Measurements from ENCODE around the gene RCOR2. TPM values are rescaled to one million over a fixed set of nuclear protein-coding genes. Genes with fewer than 3 reads are reported as not detected.

RCOR2 gene
- total and polyA plus RNA-seq, 8 donors, result 0.35 to 1.6 (median 0.92) TPM; not detected in 3

- H3K4me3 ChIP-seq, result no peak overlapping the region
- 26 to 62% (median 36%) methylated on average over 5 of the region's 5 CpGs for WGBS, 5 donors
- no peaks in the 10 kb centered on the region for H3K27me3 ChIP-seq
- peaks cover 70 to 97% (median 82%) of the 10 kb centered on the region in 4 donors for H3K4me1 ChIP-seq
- peaks cover 0 to 5% (median 3%) of the 10 kb centered on the region in 4 donors for H3K36me3 ChIP-seq
- no peak for DNase-seq
- intact Hi-C loops (cut with DNase I; ENCODE audit: low total_unique reads), result no loop called here
- peak overlapping the region; percentile 39 to 82 (median 69) for H3K27ac ChIP-seq
- H3K9me3 ChIP-seq, result no peaks in the 10 kb centered on the region
- TF ChIP-seq POLR2A (IDR thresholded peaks at IDR 0.05) (no peak), EP300 (IDR thresholded peaks at IDR 0.05) (no peak)
Measured at GRCh38 chr11:63872800-63873197, 44.2 kb downstream of the RCOR2 start.

DNA sequence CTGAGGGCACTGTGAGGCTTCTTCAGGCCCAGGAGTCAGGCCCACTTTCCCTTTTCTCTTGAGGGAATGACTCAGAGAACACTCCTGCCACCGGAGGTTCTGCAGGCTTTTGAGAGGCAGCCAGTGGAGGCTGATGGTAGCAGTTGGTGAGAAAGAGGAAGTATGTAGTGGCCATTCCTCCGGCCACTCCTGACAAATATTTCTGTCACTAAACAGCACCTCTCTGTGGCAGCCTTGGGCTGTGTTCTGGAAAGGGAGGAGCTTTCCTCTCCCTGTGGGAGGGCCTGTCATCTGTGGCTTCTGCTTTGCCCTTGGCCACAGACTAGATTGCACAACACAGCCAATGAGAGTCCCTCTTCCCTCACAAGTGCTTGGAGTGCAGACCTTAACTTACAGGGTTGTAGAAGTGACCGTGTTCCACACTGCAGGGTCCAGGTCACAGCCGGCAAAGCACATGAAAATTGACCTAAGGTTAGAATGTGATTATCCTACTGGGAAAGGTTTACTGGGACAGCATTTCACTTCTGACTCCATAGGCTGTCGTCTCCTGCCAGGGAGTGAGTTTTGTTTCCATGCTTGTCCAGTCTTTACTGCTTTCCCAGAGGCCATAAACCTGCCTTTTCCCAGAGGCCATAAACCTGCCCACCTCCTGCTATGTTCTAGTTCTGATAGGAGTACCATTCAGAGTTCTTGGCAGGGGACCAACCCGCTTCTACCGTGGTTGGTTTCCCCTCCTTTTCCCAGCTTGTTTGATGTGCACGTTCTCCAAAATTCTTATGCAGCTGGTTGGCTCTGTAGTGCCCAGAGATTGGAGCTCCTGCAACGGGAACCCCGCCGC, 44.8 kb downstream of the RCOR2 start:
- no peak overlapping the region for H3K4me3 ChIP-seq
- 7 to 21% (median 12%) methylated on average over 10 to 11 of the region's 11 CpGs for WGBS, 5 donors

GRCh38 chr11:63870351-63871140, 46.4 kb downstream of the RCOR2 start:
- H3K36me3 ChIP-seq, result peaks cover 0 to 2% (median under 1%) of the 10 kb centered on the region in 4 donors
- peak overlapping the region in 4 of 5 donors; percentile 38 to 69 (median 54) for H3K27ac ChIP-seq
- intact Hi-C loops (cut with DNase I; ENCODE audit: low total_unique reads), result no loop called here
- no peak for DNase-seq
- peaks cover 90 to 100% (median 98%) of the 10 kb centered on the region in 4 donors for H3K4me1 ChIP-seq
- no peak overlapping the region for H3K4me3 ChIP-seq
- TF ChIP-seq EP300 (IDR thresholded peaks at IDR 0.05), result no peak
- TF ChIP-seq CTCF (IDR thresholded peaks at IDR 0.05), result no peak
- TF ChIP-seq POLR2A (IDR thresholded peaks at IDR 0.05), result no peak
- TF ChIP-seq POLR2AphosphoS5 (IDR thresholded peaks at IDR 0.05), result no peak
- WGBS, 5 donors, result 45 to 52% (median 48%) methylated on average over 14 of the region's 14 CpGs
- H3K9me3 ChIP-seq, result no peaks in the 10 kb centered on the region
- H3K27me3 ChIP-seq, result no peaks in the 10 kb centered on the region

More for the DNA sequence above, 44.8 kb downstream of the RCOR2 start:
- H3K36me3 ChIP-seq, result peaks cover 0 to 5% (median 3%) of the 10 kb centered on the region in 4 donors
- peak; percentile 64 to 93 (median 83) for TF ChIP-seq POLR2AphosphoS5 (IDR thresholded peaks at IDR 0.05)
- no peak for TF ChIP-seq EP300 (IDR thresholded peaks at IDR 0.05)
- peak in 5 of 7 experiments; percentile 17 to 71 (median 34) for TF ChIP-seq CTCF (IDR thresholded peaks at IDR 0.05)
- no peaks in the 10 kb centered on the region for H3K27me3 ChIP-seq
- H3K4me1 ChIP-seq, result peaks cover 75 to 98% (median 85%) of the 10 kb centered on the region in 4 donors
- H3K27ac ChIP-seq, result peak overlapping the region; percentile 39 to 82 (median 69)
- peak; percentile 87 to 93 for DNase-seq
- H3K9me3 ChIP-seq, result no peaks in the 10 kb centered on the region
- intact Hi-C loops (cut with DNase I; ENCODE audit: low total_unique reads), result no loop called here

GRCh38 chr11:63869683-63870082, 47.3 kb downstream of the RCOR2 start:
- intact Hi-C loops (cut with DNase I; ENCODE audit: low total_unique reads), result no loop called here
- Histone ChIP-seq H3K4me3 (no peak overlapping the region), H3K4me1 (peaks cover 92 to 100% (median 98%) of the 10 kb centered on the region in 4 donors), H3K9me3 (no peaks in the 10 kb centered on the region), H3K36me3 (no peaks in the 10 kb centered on the region), H3K27me3 (no peaks in the 10 kb centered on the region), H3K27ac (peak overlapping the region; percentile 19 to 69 (median 49))
- 57 to 68% (median 66%) methylated on average over 8 of the region's 8 CpGs for WGBS, 5 donors
- no peak for TF ChIP-seq POLR2A (IDR thresholded peaks at IDR 0.05)
- TF ChIP-seq EP300 (IDR thresholded peaks at IDR 0.05), result no peak
- TF ChIP-seq CTCF (IDR thresholded peaks at IDR 0.05), result no peak
- TF ChIP-seq POLR2AphosphoS5 (IDR thresholded peaks at IDR 0.05), result no peak
- DNase-seq, result no peak
